ENCODE measurements around the gene EYA2.

Gene EYA2

GRCh38 chr20:47043086-47043485 is 148.4 kb downstream of the EYA2 start:
- Histone ChIP-seq H2BK12ac (ENCODE audit: low read length) (no peak overlapping the region), H3K23ac (ENCODE audit: low read depth, low read length, poor library complexity) (no peak overlapping the region), H2AK5ac (ENCODE audit: low read depth, low read length) (no peak overlapping the region), H3K9me3 (replicated peaks in 1 of 2; ENCODE audit: control insufficient read depth in 2 of 2, insufficient read depth in 1 of 2, low read depth in 1 of 2, low read length in 2 of 2) (peaks cover 0 to 2% of the 10 kb centered on the region in 2 donors), H4K8ac (ENCODE audit: low read depth, low read length) (no peak overlapping the region), H3K27me3 (ENCODE audit: control insufficient read depth in 3 of 3, insufficient read depth in 3 of 3, low read depth in 1 of 3, low read length in 3 of 3) (no peaks in the 10 kb centered on the region), H3K4ac (ENCODE audit: low read length) (no peak overlapping the region), H3K14ac (ENCODE audit: low read length) (no peak overlapping the region), H3K4me1 (ENCODE audit: control insufficient read depth in 2 of 2, insufficient read depth in 1 of 2, low read depth in 1 of 2, low read length in 2 of 2) (no peaks in the 10 kb centered on the region), H3K18ac (ENCODE audit: low read length) (no peak overlapping the region), H3K4me2 (ENCODE audit: insufficient read depth, low read length, poor library complexity, severe bottlenecking) (no peak overlapping the region), H4K91ac (ENCODE audit: low read depth, low read length, poor library complexity) (no peak overlapping the region), H2BK15ac (ENCODE audit: low read length) (no peak overlapping the region), H3K79me1 (ENCODE audit: low read depth, low read length) (no peaks in the 10 kb centered on the region), H3K36me3 (replicated peaks in 1 of 2; ENCODE audit: control insufficient read depth in 2 of 2, insufficient read depth in 2 of 2, low read length in 2 of 2) (no peaks in the 10 kb centered on the region), H3K27ac (replicated peaks; ENCODE audit: low read length) (no peak overlapping the region), H3K9ac (ENCODE audit: low read depth, low read length, poor library complexity) (no peak overlapping the region), H2BK120ac (ENCODE audit: low read depth, low read length) (no peak overlapping the region), H2AFZ (ENCODE audit: low read length) (no peak overlapping the region), H2BK5ac (ENCODE audit: low read length) (no peak overlapping the region), H3K4me3 (ENCODE audit: low read length in 2 of 2) (no peak overlapping the region)
- WGBS, 2 donors (ENCODE audit: extremely low coverage in 2 of 2, insufficient read length in 2 of 2, insufficient replicate concordance in 1 of 2), result no CpG with 5 or more reads among the region's 2 CpGs
- DNase-seq (ENCODE audit: low spot score), result no peak

GRCh38 chr20:47044938-47045337 is 150.3 kb downstream of the EYA2 start:
- WGBS, 2 donors (ENCODE audit: extremely low coverage in 2 of 2, insufficient read length in 2 of 2, insufficient replicate concordance in 1 of 2), result no CpG with 5 or more reads among the region's 1 CpG
- H3K4me1 ChIP-seq (ENCODE audit: control insufficient read depth in 2 of 2, insufficient read depth in 1 of 2, low read depth in 1 of 2, low read length in 2 of 2), result no peaks in the 10 kb centered on the region
- no peak overlapping the region for H3K27ac ChIP-seq (replicated peaks; ENCODE audit: low read length)

GRCh38 chr20:47048054-47048453 is 153.4 kb downstream of the EYA2 start:
- Histone ChIP-seq H2BK5ac (ENCODE audit: low read length) (no peak overlapping the region), H3K27ac (replicated peaks; ENCODE audit: low read length) (no peak overlapping the region), H2BK120ac (ENCODE audit: low read depth, low read length) (no peak overlapping the region), H2AK5ac (ENCODE audit: low read depth, low read length) (no peak overlapping the region), H3K18ac (ENCODE audit: low read length) (no peak overlapping the region), H3K36me3 (replicated peaks in 1 of 2; ENCODE audit: control insufficient read depth in 2 of 2, insufficient read depth in 2 of 2, low read length in 2 of 2) (no peaks in the 10 kb centered on the region), H2AFZ (ENCODE audit: low read length) (no peak overlapping the region), H3K4me3 (ENCODE audit: low read length in 2 of 2) (no peak overlapping the region), H2BK15ac (ENCODE audit: low read length) (no peak overlapping the region), H3K9me3 (replicated peaks in 1 of 2; ENCODE audit: control insufficient read depth in 2 of 2, insufficient read depth in 1 of 2, low read depth in 1 of 2, low read length in 2 of 2) (peaks cover 0 to 2% of the 10 kb centered on the region in 2 donors), H3K4me2 (ENCODE audit: insufficient read depth, low read length, poor library complexity, severe bottlenecking) (no peak overlapping the region), H3K14ac (ENCODE audit: low read length) (no peak overlapping the region), H3K9ac (ENCODE audit: low read depth, low read length, poor library complexity) (no peak overlapping the region), H3K23ac (ENCODE audit: low read depth, low read length, poor library complexity) (no peak overlapping the region), H3K4me1 (ENCODE audit: control insufficient read depth in 2 of 2, insufficient read depth in 1 of 2, low read depth in 1 of 2, low read length in 2 of 2) (no peaks in the 10 kb centered on the region), H4K8ac (ENCODE audit: low read depth, low read length) (no peak overlapping the region), H4K91ac (ENCODE audit: low read depth, low read length, poor library complexity) (no peak overlapping the region), H3K4ac (ENCODE audit: low read length) (no peak overlapping the region), H3K79me1 (ENCODE audit: low read depth, low read length) (no peaks in the 10 kb centered on the region), H3K27me3 (ENCODE audit: control insufficient read depth in 3 of 3, insufficient read depth in 3 of 3, low read depth in 1 of 3, low read length in 3 of 3) (no peaks in the 10 kb centered on the region), H2BK12ac (ENCODE audit: low read length) (no peak overlapping the region)
- no CpG with 5 or more reads among the region's 5 CpGs for WGBS, 2 donors (ENCODE audit: extremely low coverage in 2 of 2, insufficient read length in 2 of 2, insufficient replicate concordance in 1 of 2)
- no peak for DNase-seq (ENCODE audit: low spot score)

More at GRCh38 chr20:47044938-47045337, 150.3 kb downstream of the EYA2 start:
- no peak overlapping the region for H2AK5ac ChIP-seq (ENCODE audit: low read depth, low read length)
- no peak overlapping the region for H4K8ac ChIP-seq (ENCODE audit: low read depth, low read length)
- no peak overlapping the region for H2AFZ ChIP-seq (ENCODE audit: low read length)
- peaks cover 0 to 2% of the 10 kb centered on the region in 2 donors for H3K9me3 ChIP-seq (replicated peaks in 1 of 2; ENCODE audit: control insufficient read depth in 2 of 2, insufficient read depth in 1 of 2, low read depth in 1 of 2, low read length in 2 of 2)
- H2BK12ac ChIP-seq (ENCODE audit: low read length), result no peak overlapping the region
- H3K23ac ChIP-seq (ENCODE audit: low read depth, low read length, poor library complexity), result no peak overlapping the region
- H3K4me2 ChIP-seq (ENCODE audit: insufficient read depth, low read length, poor library complexity, severe bottlenecking), result no peak overlapping the region
- H3K4me3 ChIP-seq (ENCODE audit: low read length in 2 of 2), result no peak overlapping the region
- H3K18ac ChIP-seq (ENCODE audit: low read length), result no peak overlapping the region
- no peaks in the 10 kb centered on the region for H3K36me3 ChIP-seq (replicated peaks in 1 of 2; ENCODE audit: control insufficient read depth in 2 of 2, insufficient read depth in 2 of 2, low read length in 2 of 2)
- no peak for DNase-seq (ENCODE audit: low spot score)
- no peaks in the 10 kb centered on the region for H3K27me3 ChIP-seq (ENCODE audit: control insufficient read depth in 3 of 3, insufficient read depth in 3 of 3, low read depth in 1 of 3, low read length in 3 of 3)
- no peak overlapping the region for H2BK5ac ChIP-seq (ENCODE audit: low read length)
- no peak overlapping the region for H2BK120ac ChIP-seq (ENCODE audit: low read depth, low read length)
- H4K91ac ChIP-seq (ENCODE audit: low read depth, low read length, poor library complexity), result no peak overlapping the region
- H3K14ac ChIP-seq (ENCODE audit: low read length), result no peak overlapping the region
- no peaks in the 10 kb centered on the region for H3K79me1 ChIP-seq (ENCODE audit: low read depth, low read length)
- no peak overlapping the region for H3K4ac ChIP-seq (ENCODE audit: low read length)
- H2BK15ac ChIP-seq (ENCODE audit: low read length), result no peak overlapping the region
- no peak overlapping the region for H3K9ac ChIP-seq (ENCODE audit: low read depth, low read length, poor library complexity)

GRCh38 chr20:47049771-47050170 is 155.1 kb downstream of the EYA2 start:
- H2BK15ac ChIP-seq (ENCODE audit: low read length), result no peak overlapping the region
- WGBS, 2 donors (ENCODE audit: extremely low coverage in 2 of 2, insufficient read length in 2 of 2, insufficient replicate concordance in 1 of 2), result no CpG with 5 or more reads among the region's 7 CpGs
- H3K4me2 ChIP-seq (ENCODE audit: insufficient read depth, low read length, poor library complexity, severe bottlenecking), result no peak overlapping the region
- H3K36me3 ChIP-seq (replicated peaks in 1 of 2; ENCODE audit: control insufficient read depth in 2 of 2, insufficient read depth in 2 of 2, low read length in 2 of 2), result no peaks in the 10 kb centered on the region
- H4K8ac ChIP-seq (ENCODE audit: low read depth, low read length), result no peak overlapping the region
- H3K9me3 ChIP-seq (replicated peaks in 1 of 2; ENCODE audit: control insufficient read depth in 2 of 2, insufficient read depth in 1 of 2, low read depth in 1 of 2, low read length in 2 of 2), result peaks cover 0 to 2% of the 10 kb centered on the region in 2 donors
- no peak overlapping the region for H2AFZ ChIP-seq (ENCODE audit: low read length)
- no peak overlapping the region for H3K18ac ChIP-seq (ENCODE audit: low read length)
- no peaks in the 10 kb centered on the region for H3K27me3 ChIP-seq (ENCODE audit: control insufficient read depth in 3 of 3, insufficient read depth in 3 of 3, low read depth in 1 of 3, low read length in 3 of 3)
- H2BK5ac ChIP-seq (ENCODE audit: low read length), result no peak overlapping the region
- H3K14ac ChIP-seq (ENCODE audit: low read length), result no peak overlapping the region
- no peak overlapping the region for H3K23ac ChIP-seq (ENCODE audit: low read depth, low read length, poor library complexity)
- H2BK120ac ChIP-seq (ENCODE audit: low read depth, low read length), result no peak overlapping the region
- H4K91ac ChIP-seq (ENCODE audit: low read depth, low read length, poor library complexity), result no peak overlapping the region
- H3K4me1 ChIP-seq (ENCODE audit: control insufficient read depth in 2 of 2, insufficient read depth in 1 of 2, low read depth in 1 of 2, low read length in 2 of 2), result no peaks in the 10 kb centered on the region
- DNase-seq (ENCODE audit: low spot score), result no peak
- no peak overlapping the region for H3K9ac ChIP-seq (ENCODE audit: low read depth, low read length, poor library complexity)
- H3K27ac ChIP-seq (replicated peaks; ENCODE audit: low read length), result no peak overlapping the region
- H3K4ac ChIP-seq (ENCODE audit: low read length), result no peak overlapping the region
- H2BK12ac ChIP-seq (ENCODE audit: low read length), result no peak overlapping the region
- no peaks in the 10 kb centered on the region for H3K79me1 ChIP-seq (ENCODE audit: low read depth, low read length)
- H2AK5ac ChIP-seq (ENCODE audit: low read depth, low read length), result no peak overlapping the region
- no peak overlapping the region for H3K4me3 ChIP-seq (ENCODE audit: low read length in 2 of 2)

Data from neuronal stem cell (in vitro differentiated cells).